ENCODE data around the gene CRHR1.
A peak's percentile ranks its signal among the peaks of the same experiment; 100 is the strongest.
"Not testable (repeated sequence)": the region's sequence is repeated elsewhere in the genome, so short reads cannot be mapped to it uniquely, and the experiment has no call there.

CRHR1 gene

DNA sequence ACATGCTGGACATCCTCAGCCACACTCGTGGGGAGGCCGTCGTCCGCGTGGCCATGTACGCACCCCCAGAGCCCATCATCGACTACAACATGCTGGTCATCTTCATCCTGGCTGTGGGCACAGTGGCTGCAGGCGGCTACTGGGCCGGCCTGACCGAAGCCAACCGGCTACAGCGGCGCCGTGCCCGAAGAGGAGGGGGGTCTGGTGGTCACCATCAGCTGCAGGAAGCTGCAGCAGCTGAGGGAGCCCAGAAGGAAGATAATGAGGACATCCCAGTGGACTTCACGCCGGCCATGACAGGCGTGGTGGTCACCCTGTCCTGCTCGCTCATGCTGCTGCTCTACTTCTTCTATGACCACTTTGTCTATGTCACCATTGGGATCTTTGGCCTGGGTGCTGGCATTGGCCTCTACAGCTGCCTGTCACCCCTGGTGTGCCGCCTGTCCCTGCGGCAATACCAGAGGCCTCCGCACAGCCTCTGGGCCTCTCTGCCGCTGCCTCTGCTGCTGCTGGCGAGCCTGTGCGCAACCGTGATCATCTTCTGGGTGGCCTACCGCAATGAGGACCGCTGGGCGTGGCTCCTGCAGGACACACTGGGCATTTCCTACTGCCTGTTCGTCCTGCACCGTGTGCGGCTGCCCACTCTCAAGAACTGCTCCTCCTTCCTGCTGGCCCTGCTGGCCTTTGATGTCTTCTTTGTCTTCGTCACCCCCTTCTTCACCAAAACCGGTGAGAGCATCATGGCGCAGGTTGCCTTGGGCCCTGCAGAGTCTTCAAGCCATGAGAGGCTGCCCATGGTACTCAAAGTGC is 61.5 kb downstream of the CRHR1 start:
- no peak for DNase-seq (ENCODE audit: low spot score)

DNA sequence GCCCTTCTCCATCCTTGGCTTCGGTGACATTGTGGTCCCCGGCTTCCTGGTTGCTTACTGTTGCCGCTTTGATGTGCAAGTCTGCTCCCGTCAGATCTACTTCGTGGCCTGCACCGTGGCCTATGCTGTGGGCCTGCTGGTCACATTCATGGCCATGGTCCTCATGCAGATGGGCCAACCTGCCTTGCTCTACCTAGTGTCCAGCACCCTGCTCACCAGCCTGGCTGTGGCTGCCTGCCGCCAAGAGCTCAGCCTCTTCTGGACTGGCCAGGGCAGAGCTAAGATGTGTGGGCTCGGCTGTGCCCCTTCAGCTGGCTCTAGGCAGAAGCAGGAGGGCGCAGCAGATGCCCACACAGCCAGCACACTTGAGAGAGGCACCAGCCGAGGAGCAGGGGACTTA is 62.1 kb downstream of the CRHR1 start:
- DNase-seq (ENCODE audit: low spot score): no peak

DNA sequence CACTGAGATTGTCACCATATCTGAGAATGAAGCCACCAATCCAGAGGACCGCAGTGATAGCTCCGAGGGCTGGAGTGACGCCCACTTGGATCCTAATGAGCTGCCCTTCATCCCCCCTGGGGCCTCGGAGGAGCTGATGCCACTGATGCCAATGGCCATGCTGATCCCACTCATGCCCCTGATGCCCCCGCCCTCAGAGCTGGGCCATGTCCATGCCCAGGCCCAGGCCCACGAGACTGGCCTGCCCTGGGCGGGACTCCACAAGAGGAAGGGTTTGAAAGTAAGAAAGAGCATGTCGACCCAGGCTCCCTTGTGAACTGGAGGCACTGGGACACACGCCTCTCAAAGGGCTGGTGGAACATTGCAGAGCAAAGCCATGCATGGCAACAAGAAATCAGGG is 62.5 kb downstream of the CRHR1 start:
- DNase-seq (ENCODE audit: low spot score): no peak

DNA sequence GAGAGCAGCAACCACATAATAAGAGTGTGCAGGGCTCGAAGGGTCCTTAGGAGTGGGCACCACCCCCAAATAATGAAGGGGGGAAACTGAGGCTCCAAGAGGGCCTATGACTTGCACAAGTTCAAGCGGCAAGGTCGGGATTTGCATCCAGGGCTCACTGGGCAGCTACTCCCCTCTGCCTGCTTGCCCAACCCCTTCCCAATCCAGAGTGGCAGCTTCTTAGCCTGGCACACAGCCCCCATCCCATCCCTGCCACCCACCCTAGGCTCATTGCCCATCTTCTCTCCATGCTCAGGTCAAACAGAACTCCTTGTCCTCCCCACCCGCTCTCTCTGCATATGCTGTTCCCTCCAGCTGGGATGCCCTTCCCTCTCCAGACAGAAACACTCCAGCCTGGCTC is 63.0 kb downstream of the CRHR1 start:
- DNase-seq (ENCODE audit: low spot score): no peak

DNA sequence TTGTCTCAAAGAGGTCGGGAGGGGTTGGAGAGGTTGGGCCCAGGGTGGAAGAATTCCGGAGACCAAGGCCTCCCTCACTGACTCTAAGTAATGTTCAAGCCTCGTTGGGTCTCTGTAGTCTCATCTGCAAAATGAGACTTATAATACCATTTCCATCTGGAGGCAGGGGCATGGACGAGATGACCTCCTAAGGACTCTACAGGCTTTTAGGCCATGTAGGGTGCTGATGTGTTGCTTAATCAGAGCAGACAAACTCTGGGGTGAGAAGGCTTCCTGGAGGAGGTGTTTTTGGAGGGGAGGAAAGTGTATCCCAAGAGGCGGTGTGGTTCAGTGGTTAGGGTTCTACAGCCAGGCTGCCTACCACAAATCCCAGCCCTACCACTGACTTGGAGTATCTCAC is 63.6 kb downstream of the CRHR1 start:
- no peak for DNase-seq (ENCODE audit: low spot score)

DNA sequence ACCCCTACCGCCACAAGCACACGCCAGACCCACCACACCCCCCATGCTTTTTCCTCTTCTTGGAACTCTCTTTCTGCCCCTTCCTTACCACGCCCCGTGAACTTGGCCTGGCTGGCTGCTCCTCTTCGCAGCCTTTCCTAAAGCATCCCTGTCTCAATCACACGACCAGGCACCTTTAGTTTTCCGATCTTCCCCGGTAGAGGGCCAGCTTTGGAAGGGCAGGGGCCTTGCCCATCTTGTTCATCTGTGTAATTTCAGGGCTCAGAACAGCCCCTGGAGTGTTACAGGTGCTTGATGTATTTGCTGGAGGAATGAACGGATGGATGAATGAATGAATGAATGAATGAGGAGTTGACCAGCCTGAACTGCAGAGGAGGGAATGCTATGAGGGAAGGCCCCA is 64.3 kb downstream of the CRHR1 start:
- DNase-seq (ENCODE audit: low spot score): no peak

DNA sequence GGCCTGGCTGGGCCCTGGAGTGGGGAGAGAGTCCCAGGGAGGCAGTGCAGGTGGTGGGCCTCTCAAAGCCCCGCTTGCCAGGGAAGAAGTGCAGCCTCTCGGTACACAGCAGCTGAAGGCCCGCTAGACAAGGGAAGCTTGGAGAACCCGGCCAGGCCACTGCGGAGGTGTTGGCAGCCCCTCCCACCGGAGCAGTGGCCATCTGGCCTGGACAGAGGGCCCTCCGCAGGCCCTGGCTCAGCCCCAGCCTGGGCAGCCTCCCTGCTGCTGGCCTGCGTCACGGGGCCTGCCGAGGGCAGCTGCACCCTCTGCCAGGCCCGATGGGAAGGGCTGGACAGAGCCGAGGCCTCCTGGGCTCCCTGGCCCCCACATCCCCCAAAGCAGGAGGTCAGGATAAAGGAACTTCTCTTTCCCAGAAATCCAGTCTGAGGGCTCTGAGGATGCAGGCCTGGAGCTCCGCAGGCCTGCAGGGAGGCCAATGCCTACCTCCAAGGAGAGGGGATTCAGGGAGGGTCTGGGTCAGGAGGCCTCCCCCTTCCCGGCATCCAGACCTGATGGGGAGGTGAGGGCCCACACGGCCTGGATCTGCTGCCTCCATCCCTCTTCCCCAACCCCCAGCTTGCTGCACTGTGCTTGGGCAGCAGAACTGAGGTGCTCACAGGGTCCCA is 64.9 kb downstream of the CRHR1 start:
- peak; percentile 89 for DNase-seq (ENCODE audit: low spot score)

DNA sequence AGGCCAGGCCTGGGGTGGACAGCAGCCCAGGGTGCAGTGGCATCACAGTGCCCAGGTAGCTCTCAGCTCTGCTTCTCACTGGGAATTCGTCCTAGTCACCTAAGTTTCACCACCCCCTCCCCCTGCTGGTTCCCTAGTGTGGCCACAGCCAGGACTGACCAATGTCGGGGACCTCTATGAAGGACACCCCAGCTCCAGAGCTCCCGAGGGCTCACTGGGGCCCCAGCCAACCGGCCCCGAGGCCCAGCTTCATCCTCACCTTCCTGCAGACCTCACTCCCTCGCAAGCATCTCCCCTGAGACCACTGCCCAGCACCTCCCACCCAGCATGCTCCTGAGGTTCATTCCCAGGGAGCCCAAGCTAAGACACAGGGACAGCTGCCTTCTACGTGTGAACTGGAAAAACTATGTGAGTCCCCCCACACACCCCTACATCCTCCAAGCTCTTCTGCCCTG is 65.4 kb downstream of the CRHR1 start:
- no peak for DNase-seq (ENCODE audit: low spot score)

DNA sequence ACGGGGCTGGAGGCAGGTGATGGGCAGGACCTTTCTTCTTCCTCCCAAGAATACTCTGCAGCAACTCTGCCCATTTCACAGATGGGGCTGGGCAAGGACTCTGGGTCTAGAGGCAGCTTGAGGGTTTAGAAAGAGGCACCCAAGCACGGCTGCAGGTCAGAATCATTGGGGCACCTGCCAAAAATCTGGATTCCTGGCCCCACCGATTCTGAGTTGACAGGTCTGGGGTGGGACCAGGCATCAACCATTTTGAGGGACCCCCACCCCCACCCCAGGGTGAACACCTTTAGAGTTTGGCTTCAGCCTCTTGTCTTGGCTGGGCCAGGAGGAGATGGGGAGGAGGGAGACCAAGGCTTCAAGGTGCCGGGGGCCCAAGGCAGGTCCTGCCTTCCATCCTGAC is 65.9 kb downstream of the CRHR1 start:
- no peak for DNase-seq (ENCODE audit: low spot score)

DNA sequence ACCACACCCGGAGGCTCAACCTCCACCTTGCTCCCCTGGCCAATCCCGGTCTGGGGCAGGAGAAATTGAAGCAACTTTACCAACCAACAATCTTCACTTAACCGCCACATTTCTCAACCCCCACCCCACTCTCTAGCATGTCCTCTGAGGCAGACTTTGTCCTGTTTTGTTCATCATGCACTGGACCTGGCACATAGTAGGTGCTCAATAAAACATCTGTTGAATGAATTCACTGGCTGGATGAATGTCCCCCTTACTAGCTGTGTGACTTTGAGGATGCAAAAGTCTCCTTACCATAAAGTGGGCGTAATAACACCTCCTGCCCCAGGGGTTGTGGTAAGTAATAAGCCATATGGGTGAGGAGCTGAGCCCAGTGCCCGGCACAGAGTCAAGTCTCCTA is 66.3 kb downstream of the CRHR1 start:
- no peak for DNase-seq (ENCODE audit: low spot score)

DNA sequence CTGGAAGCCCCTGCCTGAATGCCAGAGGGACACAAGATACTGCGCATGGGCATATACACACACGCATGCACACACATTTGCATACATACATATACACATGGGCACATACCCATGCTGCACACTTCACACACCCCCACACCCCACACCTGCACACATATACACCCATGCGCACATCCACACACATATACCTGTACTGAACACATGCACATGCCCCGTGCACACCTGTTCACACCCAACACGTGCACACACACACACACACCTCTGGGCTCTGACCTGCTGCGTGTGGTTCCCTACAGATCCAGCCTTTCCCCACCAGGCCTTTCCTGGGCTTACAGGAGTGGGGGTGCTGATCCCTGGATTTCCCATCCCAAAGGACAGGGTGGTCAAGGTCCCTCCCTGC is 66.9 kb downstream of the CRHR1 start:
- no peak for DNase-seq (ENCODE audit: low spot score)

DNA sequence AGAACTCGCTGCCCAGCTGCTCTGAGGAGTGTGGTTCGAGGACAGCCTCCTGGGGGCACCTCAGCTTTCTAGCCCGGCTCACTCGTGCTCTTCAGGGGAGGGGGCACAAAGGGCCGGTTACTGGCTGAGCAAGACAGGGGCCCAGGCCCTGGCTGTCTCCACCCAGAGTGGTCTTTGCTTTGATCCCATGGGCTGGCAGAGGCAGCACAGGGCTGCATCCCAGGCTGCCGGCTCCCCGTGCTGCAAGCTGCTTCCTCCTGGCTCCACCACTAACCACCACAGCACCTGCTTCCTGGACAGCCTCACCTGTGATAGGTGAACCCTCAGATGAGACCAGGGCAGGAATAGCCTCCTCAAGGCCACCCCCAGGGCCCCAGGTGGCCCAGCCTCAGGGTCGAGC is 67.3 kb downstream of the CRHR1 start:
- no peak for DNase-seq (ENCODE audit: low spot score)

DNA sequence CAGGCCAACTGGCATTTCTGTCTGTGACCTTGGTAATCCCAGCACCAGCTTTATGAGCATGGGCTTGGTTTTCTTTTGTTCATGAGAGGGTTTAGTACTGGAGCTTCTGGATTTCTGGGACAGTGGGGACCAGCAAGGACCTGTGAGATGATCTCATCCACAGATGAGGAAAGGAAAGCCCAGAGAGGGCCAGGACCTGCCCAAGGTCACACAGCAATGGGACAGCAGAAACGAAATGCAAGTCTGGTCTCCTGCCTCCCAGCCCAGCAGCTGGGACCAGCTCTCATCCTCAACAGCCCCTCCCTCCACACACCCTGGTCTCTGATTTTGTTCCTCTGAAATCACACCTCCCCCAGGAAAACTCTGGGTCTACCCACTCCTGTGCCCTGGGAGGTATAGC is 67.8 kb downstream of the CRHR1 start:
- DNase-seq (ENCODE audit: low spot score): no peak

DNA sequence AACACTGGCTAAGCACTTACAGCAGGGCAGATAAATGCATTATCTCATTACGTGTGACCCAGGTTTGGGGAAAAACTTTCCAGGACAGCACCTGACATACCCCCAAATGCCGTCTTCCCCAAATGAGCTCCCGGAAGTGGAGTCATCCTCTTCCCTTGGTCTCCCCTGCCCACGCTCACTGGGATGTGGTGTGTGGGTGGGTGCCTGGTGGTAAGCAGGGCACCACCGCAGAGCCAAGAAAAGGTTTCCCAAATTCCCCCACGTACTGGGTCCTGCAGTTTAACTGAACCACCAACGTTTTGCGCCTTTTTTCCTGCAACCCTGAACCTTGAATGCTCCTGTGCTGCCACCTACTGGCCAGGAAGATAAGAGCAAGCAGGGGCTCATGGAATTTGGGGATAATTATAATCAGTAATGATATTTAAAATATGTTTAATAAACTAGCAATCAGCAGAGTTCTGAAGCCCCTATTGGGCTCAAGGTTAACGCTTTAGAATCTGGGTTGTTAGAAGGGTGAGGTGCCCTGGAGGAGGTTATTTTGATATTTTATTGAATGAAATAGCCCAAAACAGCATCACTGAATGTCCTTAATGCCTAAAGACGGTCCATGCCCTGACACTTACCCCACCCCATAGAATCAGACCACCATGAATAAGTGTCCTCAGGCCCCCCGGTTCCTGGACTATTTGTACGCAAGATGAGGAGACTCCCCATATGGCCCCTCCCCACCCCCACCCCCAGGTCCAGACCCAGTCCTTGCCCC is 68.6 kb downstream of the CRHR1 start:
- DNase-seq (ENCODE audit: low spot score): peak; percentile 82

DNA sequence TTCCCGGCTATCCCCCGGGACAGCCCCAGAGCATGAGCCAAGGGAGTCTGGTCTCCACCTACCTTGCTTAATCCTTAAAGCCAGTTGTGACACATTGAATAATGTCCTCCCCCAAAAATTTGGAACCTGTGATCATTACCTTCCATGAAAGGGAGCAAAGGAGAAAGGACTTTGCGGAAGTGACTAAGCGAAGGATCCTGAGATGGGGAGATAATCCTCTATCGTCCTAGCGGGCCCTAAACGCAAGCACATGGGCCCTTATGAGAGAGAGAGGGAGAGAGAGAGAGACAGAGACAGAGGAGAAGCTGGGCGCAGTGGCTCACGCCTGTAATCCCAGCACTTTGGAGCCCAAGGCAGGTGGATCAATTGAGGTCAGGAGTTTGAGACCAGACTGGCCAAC is 70.1 kb downstream of the CRHR1 start:
- no peak for DNase-seq (ENCODE audit: low spot score)

DNA sequence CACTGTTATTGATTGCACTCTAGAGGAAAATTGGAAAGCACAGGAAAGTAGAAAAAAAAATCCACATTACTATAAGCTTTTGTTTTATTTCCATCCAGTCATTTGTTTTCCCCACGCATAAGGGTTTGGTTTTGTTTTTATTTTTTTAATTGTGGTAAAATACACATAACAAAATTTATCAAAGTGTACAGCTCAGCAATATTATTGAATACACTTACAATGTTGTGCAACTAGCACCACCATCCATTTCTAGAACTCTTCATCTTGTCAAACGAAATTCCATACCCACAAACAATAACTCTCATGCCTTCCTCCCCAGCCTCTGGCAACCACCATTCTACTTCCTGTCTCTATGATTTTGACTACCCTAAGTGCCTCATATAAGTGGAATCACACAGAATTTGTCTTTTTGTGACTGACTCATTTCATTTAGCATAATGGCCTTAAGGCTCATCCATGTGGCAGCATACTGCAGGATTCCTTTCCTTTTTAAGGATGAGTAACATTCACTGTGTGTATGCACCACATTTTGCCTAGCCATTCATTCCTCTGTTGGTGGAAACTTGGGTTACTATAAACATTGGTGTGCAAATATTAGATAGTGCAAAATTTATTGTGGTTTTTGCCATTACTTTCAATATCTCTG is 71.7 kb downstream of the CRHR1 start:
- DNase-seq (ENCODE audit: low spot score): no peak

DNA sequence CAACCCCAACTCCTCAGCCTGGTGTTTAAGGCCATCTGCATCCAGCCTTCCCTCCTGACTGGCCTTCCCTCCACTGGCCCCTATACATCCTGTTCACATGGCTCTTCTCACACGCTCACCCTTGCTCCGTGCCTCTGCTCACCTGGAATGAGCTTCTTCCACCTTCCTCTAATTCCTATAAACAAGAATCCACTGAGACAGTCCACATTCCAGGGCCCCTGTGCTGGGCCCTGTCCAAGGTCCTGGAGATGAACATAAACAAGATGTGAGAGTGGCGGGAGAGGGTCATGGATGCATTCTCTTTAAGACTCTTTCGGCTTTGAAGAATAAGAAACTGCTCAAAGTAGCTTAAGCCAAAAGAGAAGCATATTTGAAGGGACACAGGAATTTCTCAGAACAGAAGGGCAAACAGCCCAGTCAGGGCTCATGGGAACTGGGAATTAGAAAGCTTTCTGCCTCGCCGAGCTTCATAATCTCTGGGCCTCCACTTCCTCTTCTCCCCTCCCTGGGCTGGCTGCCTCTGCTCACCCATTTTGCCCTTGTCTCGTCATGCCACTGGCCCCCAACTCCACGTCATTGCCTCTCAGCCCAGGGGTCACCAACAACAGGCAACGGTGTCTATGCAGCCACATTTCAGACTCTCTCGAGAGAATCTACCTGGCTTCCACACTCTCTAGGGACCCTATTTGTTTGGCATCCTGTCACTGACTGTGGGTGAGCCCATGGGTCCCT is 74.0 kb downstream of the CRHR1 start:
- no peak for DNase-seq (ENCODE audit: low spot score)

DNA sequence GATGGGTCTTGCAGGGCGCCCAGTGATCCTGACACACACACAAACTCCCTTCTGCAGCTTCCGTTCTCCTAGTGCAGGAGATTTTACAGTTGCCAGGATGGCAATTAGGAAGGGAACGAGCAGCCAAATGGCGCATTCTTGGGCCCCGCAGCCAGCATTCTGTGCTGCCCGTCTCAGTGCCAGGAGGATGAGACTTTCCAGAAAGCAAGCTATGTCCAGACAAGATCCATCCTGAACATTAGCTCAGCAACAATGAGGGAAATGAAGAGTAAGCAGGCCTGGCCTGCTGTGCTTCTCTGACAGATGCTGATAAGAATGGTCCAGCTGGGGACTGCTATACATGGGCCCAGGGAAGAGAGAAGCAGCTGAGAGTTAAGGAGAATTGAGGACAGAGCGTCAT is 77.0 kb downstream of the CRHR1 start:
- no peak for DNase-seq (ENCODE audit: low spot score)

DNA sequence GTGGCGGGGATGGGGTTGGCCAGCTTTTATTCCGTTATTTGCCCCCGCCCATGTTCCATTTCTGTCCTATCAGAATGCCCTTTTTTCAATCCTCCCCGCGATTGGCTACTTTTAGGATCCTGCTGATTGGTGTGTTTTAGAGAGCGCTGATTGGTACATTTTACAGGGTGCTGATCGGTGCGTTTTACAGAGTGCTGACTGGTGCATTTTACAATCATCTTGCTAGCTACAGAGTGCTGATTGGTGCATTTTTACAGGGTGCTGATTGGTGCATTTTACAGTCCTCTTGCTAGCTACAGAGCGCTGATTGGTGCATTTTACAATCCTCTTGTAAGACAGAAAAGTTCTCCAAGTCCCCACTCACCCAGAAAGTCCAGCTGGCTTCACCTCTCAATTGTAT is 78.0 kb downstream of the CRHR1 start:
- DNase-seq (ENCODE audit: low spot score): not testable (repeated sequence)

DNA sequence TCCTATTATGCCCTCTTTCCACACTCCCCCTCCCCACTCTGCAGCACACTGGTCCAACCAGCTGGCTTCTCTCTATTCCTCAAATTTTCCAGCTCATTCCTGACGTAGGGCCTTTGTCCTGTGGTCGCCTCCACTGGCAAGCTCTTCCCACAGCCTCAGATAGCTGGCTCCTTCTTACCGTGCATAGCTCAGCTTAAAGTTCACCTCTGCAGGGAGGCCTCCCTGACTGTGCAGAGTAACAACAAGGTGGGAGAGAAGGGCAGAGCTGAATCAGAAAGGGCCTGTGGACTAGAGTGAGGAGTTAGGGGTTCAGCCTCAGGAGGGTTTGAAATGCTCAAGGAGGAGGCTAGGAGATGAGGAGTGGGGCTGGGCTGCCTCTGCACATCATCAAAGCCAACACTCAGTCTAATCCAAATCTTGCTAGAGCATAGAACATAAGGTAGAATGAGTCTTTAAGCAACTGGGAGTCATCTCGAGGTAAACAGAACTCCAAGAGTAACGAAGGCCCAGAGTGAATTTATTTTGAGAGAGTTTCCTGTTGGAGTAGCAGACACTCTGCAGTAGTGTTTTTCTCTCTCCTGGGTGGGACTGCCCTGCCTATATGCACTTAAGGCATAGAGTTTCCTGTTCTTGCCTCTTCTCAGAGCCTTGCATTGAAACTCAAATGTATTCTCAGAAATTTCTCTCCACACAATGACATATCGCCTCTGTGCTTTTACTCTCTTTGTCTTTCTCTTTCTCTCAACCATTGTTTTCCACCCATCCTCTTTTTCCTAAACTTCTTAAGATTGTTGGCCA is 79.9 kb downstream of the CRHR1 start:
- DNase-seq (ENCODE audit: low spot score): no peak

DNA sequence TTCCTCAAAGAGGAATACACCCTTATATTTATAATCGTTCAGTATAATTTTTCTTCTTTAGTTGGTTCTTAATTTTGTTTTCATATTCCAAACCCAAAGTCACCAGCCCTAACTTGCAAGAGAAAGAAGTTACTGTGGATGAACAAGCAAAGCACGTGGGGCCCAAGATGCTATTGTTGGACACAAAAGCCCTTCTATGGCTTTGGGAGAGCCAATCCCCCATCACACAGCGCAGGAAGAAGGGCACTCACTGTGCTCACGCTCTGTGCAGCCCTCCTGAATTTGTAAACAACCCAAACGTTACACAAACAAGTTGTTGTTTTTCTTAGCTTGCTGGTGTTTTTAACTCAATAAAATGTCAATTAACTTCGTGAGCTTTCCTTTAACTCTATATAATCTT is 83.1 kb downstream of the CRHR1 start:
- peak; percentile 93 for DNase-seq (ENCODE audit: low spot score)
